CD4-positive, alpha-beta memory T cell (primary cell): ENCODE data around the gene LRP4. TPM values are rescaled to one million over a fixed set of nuclear protein-coding genes. Genes with fewer than 3 reads are reported as not detected.
A peak's percentile ranks its signal among the peaks of the same experiment; 100 is the strongest.
"Not testable (repeated sequence)": the region's sequence is repeated elsewhere in the genome, so short reads cannot be mapped to it uniquely, and the experiment has no call there.

Experiments
- CTCF ChIA-PET: fragments of 350-600 bp; sonication (Branson Sonifier 250); formaldehyde crosslinking; loops from one replicate; lab custom pipeline; 2021; ENCODE audit warnings: inconsistent platforms; ENCODE audit not compliant: partially characterized antibody; lab: Charles Lee
- POLR2A ChIA-PET: fragments of 350-600 bp; sonication (Branson Sonifier 250); formaldehyde crosslinking; loops from one replicate; lab custom pipeline; 2021; ENCODE audit not compliant: partially characterized antibody; lab: Charles Lee
- DNase-seq, 5 donors: peaks; one replicate each; pipeline versions ENCODE4 v3.0.0 to v3.0.0-alpha.2; 2020 to 2022; ENCODE audit warnings: mixed read lengths in 1 of 5
- H3K27ac ChIP-seq: one replicate; pipeline ENCODE4 v1.7.0; 2013; ENCODE audit warnings: low read depth, low read length
- H3K27me3 ChIP-seq: 2 replicates; pipeline ENCODE4 v1.7.0; 2013; ENCODE audit warnings: mild to moderate bottlenecking, low read length, moderate library complexity; ENCODE audit not compliant: insufficient read depth
- H3K36me3 ChIP-seq: 2 replicates; pipeline ENCODE4 v1.7.0; 2013; ENCODE audit warnings: mild to moderate bottlenecking, low read length, moderate library complexity; ENCODE audit not compliant: insufficient read depth
- H3K4me1 ChIP-seq: 2 replicates; pipeline ENCODE4 v1.7.0; 2013; ENCODE audit warnings: mild to moderate bottlenecking, low read length, moderate library complexity; ENCODE audit not compliant: insufficient read depth
- H3K4me3 ChIP-seq, 2 donors: one replicate each; pipeline ENCODE4 v1.7.0; 2013; ENCODE audit warnings: low read length in 2 of 2, mild to moderate bottlenecking in 1 of 2
- H3K9me3 ChIP-seq, 2 donors: one replicate each; pipeline ENCODE4 v1.7.0; 2013; ENCODE audit warnings: low read length in 2 of 2, control low read depth in 1 of 2; ENCODE audit not compliant: control insufficient read depth in 1 of 2
- H3K27ac Mint-ChIP-seq, 7 donors: one replicate each; pipeline ENCODE4 v1.8.0; 2020 to 2021; ENCODE audit warnings: mixed read lengths in 7 of 7, mild to moderate bottlenecking in 6 of 7, inconsistent platforms in 3 of 7, moderate library complexity in 3 of 7
- H3K27me3 Mint-ChIP-seq, 2 donors: one replicate each; pipeline ENCODE4 v1.8.0; 2020 to 2021; ENCODE audit warnings: mixed read lengths in 2 of 2
- H3K36me3 Mint-ChIP-seq, 2 donors: one replicate each; pipeline ENCODE4 v1.8.0; 2020 to 2021; ENCODE audit warnings: mixed read lengths in 2 of 2, inconsistent platforms in 1 of 2, mild to moderate bottlenecking in 1 of 2
- H3K4me1 Mint-ChIP-seq, 4 donors: one replicate each; pipeline ENCODE4 v1.8.0; 2020 to 2021; ENCODE audit warnings: mixed read lengths in 4 of 4, mild to moderate bottlenecking in 1 of 4
- H3K4me3 Mint-ChIP-seq, 8 donors: one replicate each; pipeline ENCODE4 v1.8.0; 2020 to 2021; ENCODE audit warnings: mixed read lengths in 8 of 8, mild to moderate bottlenecking in 7 of 8, moderate library complexity in 6 of 8, inconsistent platforms in 3 of 8
- H3K9me3 Mint-ChIP-seq, 8 donors: one replicate each; pipeline ENCODE4 v1.8.0; 2020 to 2021; ENCODE audit warnings: mixed read lengths in 8 of 8, mild to moderate bottlenecking in 5 of 8, inconsistent platforms in 3 of 8, moderate library complexity in 1 of 8
- intact Hi-C: fragments of 100-400 bp; cut with micrococcal nuclease; formaldehyde crosslinking; loops from one replicate; pipeline ENCODE4 v1.15.1; 2023
- polyA plus RNA-seq, 2 donors: library from polyadenylated mRNA; unstranded; fragments of 300-500 nt; fragmentation: Illumina TruSeq; gene quantifications; one replicate each; pipeline ENCODE4 v1.2.3, GENCODE V29; 2021
- total RNA-seq, 2 experiments: library from RNA; stranded (reverse); gene quantifications; one replicate each; pipeline ENCODE4 v1.2.3, GENCODE V29; 2021

Gene LRP4
- not detected for total RNA-seq
- not detected for polyA plus RNA-seq

GRCh38 chr11:46918083-46918787 is at the start of gene LRP4:
Gene LRP4, minus strand, starts transcription at chr11:46918550. Its CDS starts 171 bp downstream, at chr11:46918379.
- peak within 1 kb of the TSS in 1 of 2 donors; percentile 56 for H3K4me3 ChIP-seq
- ChIA-PET CTCF (no interaction called here), POLR2A (no interaction called here)
- peaks cover 16 to 37% (median 26%) of the 10 kb centered on the region in 4 donors for H3K4me1 Mint-ChIP-seq
- no peaks in the 10 kb centered on the region for H3K9me3 Mint-ChIP-seq
- no peaks in the 10 kb centered on the region for H3K9me3 ChIP-seq
- peak within 1 kb of the TSS in 3 of 7 donors; percentile 47 to 79 (median 70) for H3K27ac Mint-ChIP-seq
- peak in 3 of 5 donors; percentile 16 to 24 (median 20) for DNase-seq
- no peaks in the 10 kb centered on the region for H3K36me3 Mint-ChIP-seq
- H3K4me3 Mint-ChIP-seq: peak within 1 kb of the TSS; percentile 73 to 91 (median 80)
- H3K27me3 ChIP-seq: peaks cover 47% of the 10 kb centered on the region
- intact Hi-C loops: no loop called here
- peaks cover 43 to 54% of the 10 kb centered on the region in 2 donors for H3K27me3 Mint-ChIP-seq
- peaks cover 25% of the 10 kb centered on the region for H3K4me1 ChIP-seq
- no peak within 1 kb of the TSS for H3K27ac ChIP-seq
- no peaks in the 10 kb centered on the region for H3K36me3 ChIP-seq

GRCh38 chr11:46967962-46968361 is 49.6 kb upstream of the LRP4 start:
- H3K4me3 ChIP-seq: no peak overlapping the region
- Mint-ChIP-seq H3K4me1 (peaks cover 0 to 3% (median 0%) of the 10 kb centered on the region in 4 donors), H3K27ac (no peak overlapping the region), H3K36me3 (peaks cover 4 to 10% of the 10 kb centered on the region in 2 donors), H3K4me3 (no peak overlapping the region), H3K27me3 (no peaks in the 10 kb centered on the region), H3K9me3 (no peaks in the 10 kb centered on the region)
- H3K27ac ChIP-seq: no peak overlapping the region
- ChIA-PET CTCF (no interaction called here), POLR2A (no interaction called here)
- DNase-seq: no peak
- intact Hi-C loops: no loop called here
- H3K9me3 ChIP-seq: no peaks in the 10 kb centered on the region
- H3K4me1 ChIP-seq: no peaks in the 10 kb centered on the region
- no peaks in the 10 kb centered on the region for H3K27me3 ChIP-seq
- H3K36me3 ChIP-seq: no peaks in the 10 kb centered on the region

- intact Hi-C loops: no loop called here
- Histone ChIP-seq H3K27ac (no peak overlapping the region), H3K4me3 (no peak overlapping the region), H3K36me3 (no peaks in the 10 kb centered on the region), H3K9me3 (no peaks in the 10 kb centered on the region), H3K4me1 (no peaks in the 10 kb centered on the region), H3K27me3 (no peaks in the 10 kb centered on the region)
- H3K4me3 Mint-ChIP-seq: no peak overlapping the region
- H3K9me3 Mint-ChIP-seq: no peaks in the 10 kb centered on the region
- no peak overlapping the region for H3K27ac Mint-ChIP-seq
- peaks cover 7 to 18% of the 10 kb centered on the region in 2 donors for H3K36me3 Mint-ChIP-seq
- H3K4me1 Mint-ChIP-seq: peaks cover 0 to 3% (median 0%) of the 10 kb centered on the region in 4 donors
- no peaks in the 10 kb centered on the region for H3K27me3 Mint-ChIP-seq
- DNase-seq: no peak
- CTCF ChIA-PET: interaction anchor here (0.7 kb wide), 1 partner anchor 196 kb away, joined by 3 read pairs; no protein-coding TSS in a partner anchor
- POLR2A ChIA-PET: no interaction called here
Measured at GRCh38 chr11:46966773-46967172, 48.4 kb upstream of the LRP4 start.

- peaks cover 21 to 42% of the 10 kb centered on the region in 2 donors for H3K36me3 Mint-ChIP-seq
- Histone ChIP-seq H3K4me3 (no peak overlapping the region), H3K27me3 (no peaks in the 10 kb centered on the region), H3K27ac (no peak overlapping the region), H3K36me3 (no peaks in the 10 kb centered on the region), H3K4me1 (no peaks in the 10 kb centered on the region), H3K9me3 (no peaks in the 10 kb centered on the region)
- intact Hi-C loops: no loop called here
- no peaks in the 10 kb centered on the region for H3K27me3 Mint-ChIP-seq
- ChIA-PET POLR2A (interaction anchor here (0.7 kb wide), 1 partner anchor 948 kb away, joined by 3 read pairs; no protein-coding TSS in a partner anchor), CTCF (interaction anchor here (1.2 kb wide), 2 partner anchors 15 kb away, joined by 3 read pairs; no protein-coding TSS in a partner anchor)
- H3K9me3 Mint-ChIP-seq: peaks cover 0 to 6% (median 3%) of the 10 kb centered on the region in 8 donors
- peaks cover 0 to 3% (median 0%) of the 10 kb centered on the region in 4 donors for H3K4me1 Mint-ChIP-seq
- no peak overlapping the region for H3K27ac Mint-ChIP-seq
- H3K4me3 Mint-ChIP-seq: no peak overlapping the region
- DNase-seq: no peak
Measured at GRCh38 chr11:46963844-46964243, 45.5 kb upstream of the LRP4 start.

GRCh38 chr11:46961886-46962285 is 43.5 kb upstream of the LRP4 start:
- DNase-seq: not testable (repeated sequence)

GRCh38 chr11:46961041-46961440 is 42.7 kb upstream of the LRP4 start:
- Histone ChIP-seq H3K36me3 (no peaks in the 10 kb centered on the region), H3K27ac (no peak overlapping the region), H3K4me1 (no peaks in the 10 kb centered on the region), H3K4me3 (no peak overlapping the region), H3K27me3 (no peaks in the 10 kb centered on the region), H3K9me3 (no peaks in the 10 kb centered on the region)
- H3K4me3 Mint-ChIP-seq: no peak overlapping the region
- POLR2A ChIA-PET: no interaction called here
- H3K27ac Mint-ChIP-seq: no peak overlapping the region
- H3K9me3 Mint-ChIP-seq: peaks cover 0 to 11% (median 5%) of the 10 kb centered on the region in 8 donors
- H3K36me3 Mint-ChIP-seq: peaks cover 26 to 48% of the 10 kb centered on the region in 2 donors
- intact Hi-C loops: no loop called here
- CTCF ChIA-PET: no interaction called here
- DNase-seq: no peak
- H3K27me3 Mint-ChIP-seq: no peaks in the 10 kb centered on the region
- H3K4me1 Mint-ChIP-seq: peaks cover 0 to 3% (median 0%) of the 10 kb centered on the region in 4 donors

More at GRCh38 chr11:46961886-46962285, 43.5 kb upstream of the LRP4 start:
- H3K4me1 Mint-ChIP-seq, H3K27me3 Mint-ChIP-seq, POLR2A ChIA-PET, H3K36me3 ChIP-seq, CTCF ChIA-PET, H3K4me3 ChIP-seq, H3K4me1 ChIP-seq, H3K27me3 ChIP-seq, H3K27ac ChIP-seq, H3K27ac Mint-ChIP-seq, H3K4me3 Mint-ChIP-seq, intact Hi-C loops, H3K9me3 ChIP-seq: not testable (repeated sequence)
- Mint-ChIP-seq H3K36me3 (peaks cover 26 to 48% of the 10 kb centered on the region in 2 donors), H3K9me3 (peaks cover 0 to 11% (median 5%) of the 10 kb centered on the region in 8 donors)

GRCh38 chr11:46958777-46959176 is 40.4 kb upstream of the LRP4 start:
- CTCF ChIA-PET: no interaction called here

More at GRCh38 chr11:46958777-46959176, 40.4 kb upstream of the LRP4 start:
- Histone ChIP-seq H3K4me1 (no peaks in the 10 kb centered on the region), H3K36me3 (no peaks in the 10 kb centered on the region), H3K4me3 (no peak overlapping the region), H3K27ac (no peak overlapping the region), H3K27me3 (no peaks in the 10 kb centered on the region), H3K9me3 (no peaks in the 10 kb centered on the region)
- POLR2A ChIA-PET: no interaction called here
- Mint-ChIP-seq H3K36me3 (peaks cover 23 to 40% of the 10 kb centered on the region in 2 donors), H3K27ac (no peak overlapping the region), H3K4me1 (peaks cover 0 to 1% (median 0%) of the 10 kb centered on the region in 4 donors), H3K27me3 (no peaks in the 10 kb centered on the region), H3K9me3 (peaks cover 0 to 11% (median 5%) of the 10 kb centered on the region in 8 donors), H3K4me3 (no peak overlapping the region)
- DNase-seq: no peak
- intact Hi-C loops: no loop called here
